Measurements from ENCODE around the gene WDR38.

WDR38 gene

GRCh38 chr9:124810663-124811355 is 42.5 kb upstream of the WDR38 start:
- no peak overlapping the region for H3K4me3 ChIP-seq (ENCODE audit: low read depth, low read length)
- TF ChIP-seq CTCF (IDR thresholded peaks at IDR 0.05; ENCODE audit: borderline replicate concordance, insufficient read depth, low read depth, low read length): no peak

- TF ChIP-seq CTCF (IDR thresholded peaks at IDR 0.05; ENCODE audit: borderline replicate concordance, insufficient read depth, low read depth, low read length): no peak
- H3K4me3 ChIP-seq (ENCODE audit: low read depth, low read length): no peak overlapping the region
These were observed 40.8 kb upstream of the WDR38 start for GRCh38 chr9:124812441-124812876.

- H3K4me3 ChIP-seq (ENCODE audit: low read depth, low read length): no peak overlapping the region
- no peak for TF ChIP-seq CTCF (IDR thresholded peaks at IDR 0.05; ENCODE audit: borderline replicate concordance, insufficient read depth, low read depth, low read length)
These were observed 40.2 kb upstream of the WDR38 start for GRCh38 chr9:124813041-124813440.

GRCh38 chr9:124813501-124814163 is 39.6 kb upstream of the WDR38 start:
- no peak for TF ChIP-seq CTCF (IDR thresholded peaks at IDR 0.05; ENCODE audit: borderline replicate concordance, insufficient read depth, low read depth, low read length)
- no peak overlapping the region for H3K4me3 ChIP-seq (ENCODE audit: low read depth, low read length)

- H3K4me3 ChIP-seq (ENCODE audit: low read depth, low read length): no peak overlapping the region
- no peak for TF ChIP-seq CTCF (IDR thresholded peaks at IDR 0.05; ENCODE audit: borderline replicate concordance, insufficient read depth, low read depth, low read length)
These were observed 39.1 kb upstream of the WDR38 start for GRCh38 chr9:124814164-124814535.

GRCh38 chr9:124815601-124816000 is 37.7 kb upstream of the WDR38 start:
- TF ChIP-seq CTCF (IDR thresholded peaks at IDR 0.05; ENCODE audit: borderline replicate concordance, insufficient read depth, low read depth, low read length): no peak

More at GRCh38 chr9:124815601-124816000, 37.7 kb upstream of the WDR38 start:
- no peak overlapping the region for H3K4me3 ChIP-seq (ENCODE audit: low read depth, low read length)

Data from GM12875 (cell line).